HepG2 (cell line): ENCODE measurements around the gene BLOC1S1. TPM values are rescaled to one million over a fixed set of nuclear protein-coding genes. Genes with fewer than 3 reads are reported as not detected.

Experiments used
- AHR ChIP-seq: IDR thresholded peaks from 2 replicates; pipeline ENCODE4 v1.6.1; 2018; ENCODE audit warnings: missing genetic modification reagents, missing compliant biosample characterization
- ARID2 ChIP-seq: sonication (generic); formaldehyde crosslinking; IDR thresholded peaks from 2 replicates; pipeline ENCODE4 v1.8.1; 2022; ENCODE audit warnings: mild to moderate bottlenecking, missing genetic modification reagents, borderline replicate concordance
- ATF2 ChIP-seq: sonication (generic); formaldehyde crosslinking; IDR thresholded peaks from 2 replicates; pipeline ENCODE4 v1.4.0; 2020; ENCODE audit warnings: missing genetic modification reagents
- CSRNP2 ChIP-seq: sonication (generic); formaldehyde crosslinking; conservative IDR thresholded peaks from 2 replicates; pipeline ENCODE4 v1.8.0; 2022; ENCODE audit warnings: low read depth, missing genetic modification reagents
- DDIT3 ChIP-seq: sonication (generic); formaldehyde crosslinking; IDR thresholded peaks from 2 replicates; pipeline ENCODE4 v1.4.0; 2020; ENCODE audit warnings: mild to moderate bottlenecking, missing genetic modification reagents
- DZIP1 ChIP-seq: sonication (generic); formaldehyde crosslinking; IDR thresholded peaks from 2 replicates; pipeline ENCODE4 v1.5.0; 2020; ENCODE audit warnings: mild to moderate bottlenecking, missing genetic modification reagents
- ETV5 ChIP-seq: IDR thresholded peaks from 2 replicates; pipeline ENCODE4 v1.6.1; 2018; ENCODE audit warnings: missing biosample characterization, missing genetic modification reagents, inconsistent platforms, borderline replicate concordance
- GTF3A ChIP-seq: sonication (generic); formaldehyde crosslinking; conservative IDR thresholded peaks from 2 replicates; pipeline ENCODE4 v1.4.0; 2020; ENCODE audit warnings: mild to moderate bottlenecking, missing genetic modification reagents
- NBN ChIP-seq: fragments of 450-650 bp; conservative IDR thresholded peaks from 2 replicates; pipeline ENCODE4 v1.6.1; 2017
- PCBP1 ChIP-seq: fragments of 200-400 bp; formaldehyde crosslinking; IDR thresholded peaks from 2 replicates; pipeline ENCODE4 v1.6.1; 2017; ENCODE audit warnings: mild to moderate bottlenecking, low read depth, low read length, borderline replicate concordance
- PTBP1 ChIP-seq: fragments of 200-400 bp; formaldehyde crosslinking; IDR thresholded peaks from 2 replicates; pipeline ENCODE4 v1.6.1; 2018; ENCODE audit warnings: low read length, low read depth; ENCODE audit not compliant: poor library complexity, severe bottlenecking
- SRSF1 ChIP-seq: fragments of 200-400 bp; formaldehyde crosslinking; optimal IDR thresholded peaks from 2 replicates; pipeline ENCODE3; 2017; ENCODE audit warnings: mild to moderate bottlenecking, low read depth, low read length, moderate library complexity
- ZFYVE20 ChIP-seq: sonication (generic); formaldehyde crosslinking; IDR thresholded peaks from 2 replicates; pipeline ENCODE4 v1.8.0; 2023; ENCODE audit warnings: low read depth, mild to moderate bottlenecking, moderate library complexity, missing genetic modification reagents, borderline replicate concordance
- ZIK1 ChIP-seq: sonication (generic); formaldehyde crosslinking; IDR thresholded peaks from 2 replicates; pipeline ENCODE4 v1.5.0; 2020; ENCODE audit warnings: mild to moderate bottlenecking, low read depth, missing genetic modification reagents, borderline replicate concordance
- ZNF609 ChIP-seq: sonication (generic); formaldehyde crosslinking; IDR thresholded peaks from 2 replicates; pipeline ENCODE4 v1.4.0; 2020; ENCODE audit warnings: mild to moderate bottlenecking, missing genetic modification reagents, borderline replicate concordance
- ZNF781 ChIP-seq: sonication (generic); formaldehyde crosslinking; IDR thresholded peaks from 2 replicates; pipeline ENCODE4 v1.5.1; 2020; ENCODE audit warnings: borderline replicate concordance, mild to moderate bottlenecking, missing genetic modification reagents; ENCODE audit errors: not compliant biosample characterization
- polyA plus RNA-seq, 8 experiments: library from polyadenylated mRNA; depleted of rRNA in 3 of 8; stranded (reverse) in 7 of 8; unstranded in 1 of 8; fragments of >200 nt; fragmentation: Illumina TruSeq in 4 of 8; extraction: Trizol in 4 of 8; gene quantifications; 2 replicates each; pipeline versions ENCODE4 v1.2.1 to v1.2.3, GENCODE V29; 2011 to 2016; ENCODE audit warnings: low read depth in 4 of 8, missing spikeins in 1 of 8, mixed read lengths in 1 of 8; ENCODE audit not compliant: insufficient read depth in 1 of 8
- total RNA-seq, 5 experiments: library from RNA; depleted of rRNA; stranded (reverse); fragments of >200 nt; fragmentation: Illumina TruSeq; extraction: Trizol; gene quantifications; 2 replicates each; pipeline ENCODE4 v1.2.3, GENCODE V29; 2016; ENCODE audit warnings: low read depth in 1 of 5

Gene BLOC1S1
- total and polyA plus RNA-seq, 2 of the 13 experiments (the other 11 are each of a cell fraction or from before 2014, with no cell fraction given): 55.1 to 95.3 TPM

- TF ChIP-seq CSRNP2 (CRISPR knock-in tag) (no peak), ATF2 (CRISPR knock-in tag) (no peak), GTF3A (CRISPR knock-in tag) (no peak), PCBP1 (no peak; the same call in 1 of the 2 replicates), ZFYVE20 (CRISPR knock-in tag) (no peak), ZIK1 (CRISPR knock-in tag) (no peak), ETV5 (no peak; the same call in 1 of the 2 replicates), DDIT3 (CRISPR knock-in tag) (no peak), ARID2 (CRISPR knock-in tag) (peak; percentile 28; the same call in 1 of the 2 replicates), PTBP1 (no peak), DZIP1 (no peak), SRSF1 (no peak), AHR (CRISPR knock-in tag) (no peak), NBN (no peak), ZNF781 (no peak), ZNF609 (no peak)
Observed at GRCh38 chr12:55728186-55728938, 12.5 kb downstream of the BLOC1S1 start (continued).
